ENCODE measurements around the gene CFAP53.
"Not testable (repeated sequence)": the region's sequence is repeated elsewhere in the genome, so short reads cannot be mapped to it uniquely, and the experiment has no call there.

CFAP53 gene

DNA sequence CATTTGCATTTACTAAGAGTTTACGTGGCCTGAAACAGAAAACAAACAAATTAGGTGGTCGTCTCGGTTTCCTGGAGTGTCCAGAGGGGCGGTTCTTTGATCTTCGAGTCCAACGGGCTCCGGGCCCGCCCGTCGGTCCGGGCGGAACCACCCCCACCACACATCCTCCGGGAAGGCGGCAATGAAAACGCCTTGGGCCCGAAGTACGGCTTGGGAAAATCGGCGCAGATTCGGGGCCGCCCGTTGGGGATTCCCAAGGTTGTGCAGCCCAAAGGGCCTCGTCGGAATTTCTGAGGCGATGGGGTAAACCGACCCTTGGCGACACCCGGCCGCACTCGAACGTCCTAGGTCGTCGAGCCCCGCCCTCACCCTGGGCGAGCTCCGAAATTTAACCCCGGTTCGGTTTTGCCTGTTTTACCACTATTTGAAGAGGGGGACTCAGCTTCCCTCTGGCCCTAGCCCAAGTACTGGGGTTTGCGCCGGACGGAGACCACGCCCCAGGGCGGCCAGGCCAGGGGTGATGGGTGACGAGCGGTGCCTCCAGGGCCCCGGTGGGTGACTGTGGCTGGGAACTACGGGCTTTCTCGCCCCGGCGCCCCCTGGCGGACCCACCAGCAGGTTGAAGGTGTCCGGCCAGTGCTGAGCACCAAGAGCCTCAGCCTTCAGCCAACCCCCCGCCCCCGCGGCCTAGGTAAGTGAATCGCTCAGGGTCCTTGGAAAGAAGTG lies 1.9 kb upstream of the CFAP53 start:
- DNase-seq: peak; percentile 23

DNA sequence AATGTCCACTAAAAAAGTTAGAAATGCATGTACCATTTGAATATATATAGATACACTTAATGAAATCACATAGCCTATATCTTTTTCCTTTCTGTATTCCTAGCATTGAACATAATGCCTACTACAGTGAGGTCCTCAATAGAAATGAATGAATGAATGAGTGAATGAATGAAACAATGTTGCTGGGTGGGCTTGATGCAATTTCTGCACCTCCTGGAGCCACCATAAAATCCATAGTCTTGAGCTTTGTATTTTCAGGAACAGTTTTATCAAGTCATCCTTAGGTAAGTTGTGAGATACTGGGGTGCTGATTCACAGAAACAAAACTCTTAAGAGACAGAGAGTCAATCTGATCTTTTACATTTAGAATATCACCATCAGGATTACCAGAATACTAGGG lies 3.3 kb downstream of the CFAP53 start:
- no peak for DNase-seq

DNA sequence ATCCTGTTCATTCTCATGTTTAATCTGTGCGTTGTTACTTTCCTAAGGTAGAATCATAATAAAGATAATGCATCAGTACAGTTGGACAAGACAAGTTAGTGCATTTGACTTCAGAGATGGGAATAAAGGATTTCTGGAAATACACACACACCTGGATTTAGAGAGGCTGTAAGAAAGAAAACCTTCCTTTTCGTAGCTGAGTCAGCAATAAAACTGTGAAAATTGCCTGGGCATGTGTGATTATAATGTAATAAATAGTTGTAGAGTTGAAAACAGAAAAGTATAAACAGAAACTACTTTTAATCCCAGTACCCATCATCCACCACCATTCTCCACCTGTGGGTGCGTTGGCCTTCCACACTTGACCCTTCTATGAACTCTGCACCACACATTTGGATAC lies 15.4 kb downstream of the CFAP53 start:
- DNase-seq: no peak

DNA sequence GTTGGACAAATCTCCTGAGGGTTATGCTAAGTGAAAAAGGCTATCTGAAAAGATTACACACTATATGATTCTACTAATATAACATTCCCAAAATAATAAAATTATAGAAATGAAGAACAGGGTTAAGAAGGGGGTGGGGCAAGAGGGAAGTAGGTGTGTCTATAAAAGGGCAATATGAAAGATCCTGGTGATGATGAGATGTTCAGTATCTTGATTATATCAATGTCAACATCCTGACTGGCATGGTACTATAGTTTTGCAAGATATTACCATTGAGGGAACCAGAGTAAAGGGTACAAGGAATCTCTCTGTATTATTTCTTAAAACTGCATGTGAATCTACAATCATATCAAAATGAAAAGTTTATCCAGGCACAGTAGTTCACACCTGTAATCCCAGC lies 16.7 kb downstream of the CFAP53 start:
- DNase-seq: no peak

DNA sequence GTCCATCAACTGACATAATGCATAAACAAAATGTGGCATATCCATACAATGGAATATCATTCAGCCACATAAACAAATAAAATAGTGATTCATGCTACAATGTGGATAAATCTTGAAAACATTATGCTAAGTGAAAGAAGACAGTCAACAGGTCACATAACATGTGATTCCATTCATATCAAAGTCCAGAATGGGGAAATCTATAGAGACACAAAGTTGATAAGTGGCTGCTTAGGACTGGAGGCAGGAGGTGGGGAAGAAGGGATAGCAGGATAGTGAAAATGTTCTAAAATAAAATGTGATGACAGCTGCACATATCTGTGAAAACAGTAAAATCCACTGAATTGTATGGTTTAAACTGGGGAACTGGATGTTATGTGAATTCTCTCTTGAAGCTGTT lies 18.7 kb downstream of the CFAP53 start:
- DNase-seq: no peak

DNA sequence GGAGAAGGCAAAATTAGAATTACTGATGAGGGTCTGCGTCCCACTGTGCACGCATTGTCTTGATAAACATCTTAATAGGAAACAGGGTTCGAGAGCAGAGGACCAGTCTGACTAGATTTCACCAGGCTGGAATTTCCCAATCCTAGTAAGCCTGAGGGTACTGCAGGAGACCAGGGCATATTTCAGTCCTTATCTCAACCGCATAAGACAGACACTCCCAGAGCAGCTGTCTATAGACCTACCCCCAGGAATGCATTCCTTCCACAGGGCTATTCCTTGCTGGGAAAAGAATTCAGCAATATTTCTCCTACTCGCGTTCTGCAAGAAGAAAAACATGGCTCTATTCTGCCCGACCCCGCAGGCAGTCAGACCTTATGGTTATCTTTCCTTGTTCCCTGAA lies 24.5 kb downstream of the CFAP53 start:
- not testable (repeated sequence) for DNase-seq

DNA sequence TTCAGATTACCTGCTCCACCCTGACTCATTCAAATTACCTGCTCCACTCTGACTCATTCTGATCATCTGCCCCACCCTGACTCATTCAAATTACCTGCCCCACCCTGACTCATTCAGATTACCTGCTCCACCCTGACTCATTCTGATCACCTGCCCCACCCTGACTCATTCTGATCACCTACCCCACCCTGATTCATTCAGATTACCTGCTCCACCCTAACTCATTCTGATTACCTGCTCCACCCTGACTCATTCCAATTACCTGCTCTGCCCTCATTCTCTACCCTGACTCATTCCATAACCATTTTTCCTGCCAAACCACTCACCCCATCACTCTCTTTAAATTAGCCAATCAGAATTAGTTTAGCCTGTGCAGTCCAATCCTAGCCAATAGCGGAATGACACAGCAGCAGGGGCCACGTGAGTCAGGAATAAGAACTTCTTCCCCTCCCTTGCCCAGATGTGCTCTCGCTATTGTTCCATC lies 26.2 kb downstream of the CFAP53 start:
- no peak for DNase-seq

DNA sequence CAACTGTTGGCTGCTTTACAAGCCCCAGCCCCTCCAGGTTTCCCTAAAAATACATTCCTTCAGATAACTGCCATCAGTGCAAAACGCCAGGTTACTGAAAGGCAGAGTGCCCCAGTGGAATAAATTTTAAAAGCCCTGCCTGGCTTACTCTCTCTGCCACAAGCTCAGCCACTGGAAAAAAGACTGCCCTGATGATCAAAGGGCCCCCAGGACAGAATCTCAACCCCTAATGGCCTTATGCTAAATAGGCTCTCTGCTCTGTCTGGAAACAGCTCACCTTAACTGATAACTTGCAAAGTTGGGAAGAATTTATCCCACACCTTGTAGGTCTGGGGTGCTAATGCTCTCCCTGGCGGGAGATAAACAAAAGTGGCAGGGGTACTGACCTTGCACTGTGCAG lies 33.9 kb downstream of the CFAP53 start:
- no peak for DNase-seq

DNA sequence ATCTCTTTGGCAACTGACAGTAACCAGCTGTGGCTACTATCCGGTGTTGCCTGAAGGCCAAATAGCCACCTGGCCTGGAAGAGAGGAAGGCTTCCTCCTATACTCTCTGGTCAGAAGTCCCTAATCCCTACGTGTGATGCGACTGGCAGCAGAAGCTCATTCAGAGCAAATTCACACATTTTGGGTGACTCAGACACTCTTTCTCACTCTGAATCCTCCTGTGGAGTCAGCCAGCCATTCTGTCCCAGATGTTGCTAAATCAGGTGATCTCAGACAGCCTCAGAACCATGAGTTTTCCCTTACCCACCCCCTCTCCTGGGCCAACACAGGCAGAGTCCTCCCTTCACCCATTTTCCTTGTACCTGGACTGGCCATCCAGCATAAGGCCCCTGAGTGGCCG lies 34.7 kb downstream of the CFAP53 start:
- no peak for DNase-seq

DNA sequence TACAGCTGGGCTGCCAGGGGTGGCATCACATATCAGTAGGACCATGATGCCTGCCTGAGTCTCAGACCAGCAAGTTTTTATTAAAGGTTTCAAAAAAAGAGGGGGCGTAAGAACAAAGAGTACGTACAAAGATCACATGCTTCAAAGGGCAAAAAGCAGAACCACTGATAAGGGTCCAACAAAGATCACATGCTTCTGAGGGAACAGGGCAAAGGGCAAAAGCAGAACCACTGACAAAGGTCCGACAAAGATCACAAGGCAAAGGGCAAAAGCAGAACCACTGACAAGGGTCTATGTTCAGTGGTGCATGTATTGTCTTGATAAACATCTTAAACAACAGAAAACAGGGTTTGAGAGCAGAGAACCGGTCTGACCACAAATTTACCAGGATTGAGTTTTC lies 46.0 kb downstream of the CFAP53 start:
- DNase-seq: not testable (repeated sequence)

DNA sequence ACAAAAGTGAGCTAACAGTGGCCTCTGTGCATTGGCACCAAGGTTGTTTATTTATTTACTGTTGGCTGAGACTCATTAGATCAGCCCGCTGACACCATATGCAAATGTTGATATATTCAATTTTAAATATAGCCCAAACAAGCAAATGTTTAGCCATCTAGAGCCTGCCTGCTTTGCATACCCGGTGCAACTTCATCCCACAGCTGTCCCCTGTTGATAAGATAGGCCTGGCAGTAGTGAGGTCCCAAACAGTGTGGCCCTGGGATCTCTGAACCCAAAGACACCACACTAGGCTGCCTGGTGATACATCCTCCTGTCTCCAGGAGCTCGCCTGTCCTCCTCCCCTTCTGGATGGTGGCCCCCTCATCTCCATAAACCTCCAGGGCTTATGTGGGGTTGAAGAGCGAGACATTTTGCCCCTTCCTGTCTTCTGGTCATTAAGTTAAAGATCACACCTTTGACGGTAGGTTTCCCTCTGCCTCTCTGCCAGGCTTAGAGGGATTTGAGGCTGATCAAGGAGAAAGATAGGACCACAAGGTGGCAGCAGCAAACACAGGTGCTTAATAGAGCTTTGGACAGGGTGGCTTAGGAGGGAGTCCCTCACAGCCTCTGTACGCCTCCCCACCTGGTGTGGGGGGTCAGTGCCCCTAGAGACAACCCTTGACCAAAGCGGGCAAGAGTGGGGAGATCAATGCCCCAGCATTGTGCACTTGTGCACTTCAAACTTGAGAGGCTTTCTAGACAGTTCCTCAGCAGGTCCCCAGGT lies 47.7 kb downstream of the CFAP53 start:
- DNase-seq: peak; percentile 51

DNA sequence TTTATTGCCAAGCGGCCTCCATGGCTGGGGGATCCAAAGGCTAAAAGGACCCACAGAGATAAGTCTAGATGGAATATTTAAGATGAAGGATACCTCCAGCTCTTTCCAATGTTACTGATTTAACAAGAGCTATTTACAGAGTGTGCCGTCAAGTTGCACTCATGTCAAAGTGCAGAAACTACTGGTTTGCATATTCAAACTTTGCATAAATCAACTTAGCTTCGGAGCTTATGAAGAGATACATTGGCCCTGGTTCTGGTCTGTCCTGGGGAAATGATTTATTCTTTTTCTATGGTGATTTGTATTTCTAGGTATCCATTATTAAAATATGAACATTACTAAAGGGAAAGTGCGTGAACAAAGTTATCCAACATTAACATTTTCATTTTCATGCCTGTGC lies 57.0 kb downstream of the CFAP53 start:
- no peak for DNase-seq

DNA sequence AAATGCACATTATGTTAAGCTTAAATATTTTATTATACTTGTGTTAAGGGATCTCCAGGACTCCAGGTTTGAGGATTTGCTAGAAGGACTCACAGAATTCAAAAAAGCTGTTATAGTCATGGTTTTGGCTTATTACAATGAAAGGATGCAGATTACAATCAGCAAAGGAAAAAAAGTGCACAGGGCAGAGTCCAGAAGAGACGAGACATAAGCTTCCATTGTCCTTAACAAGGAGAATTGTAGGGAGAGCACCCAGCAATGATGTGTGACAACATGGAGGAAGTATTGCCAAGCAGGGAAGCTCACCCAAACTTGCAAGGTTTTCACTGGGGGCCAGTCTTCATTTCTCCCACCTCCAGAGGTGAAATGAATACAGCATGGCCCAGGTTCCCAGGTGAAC lies 58.6 kb downstream of the CFAP53 start:
- DNase-seq: no peak

DNA sequence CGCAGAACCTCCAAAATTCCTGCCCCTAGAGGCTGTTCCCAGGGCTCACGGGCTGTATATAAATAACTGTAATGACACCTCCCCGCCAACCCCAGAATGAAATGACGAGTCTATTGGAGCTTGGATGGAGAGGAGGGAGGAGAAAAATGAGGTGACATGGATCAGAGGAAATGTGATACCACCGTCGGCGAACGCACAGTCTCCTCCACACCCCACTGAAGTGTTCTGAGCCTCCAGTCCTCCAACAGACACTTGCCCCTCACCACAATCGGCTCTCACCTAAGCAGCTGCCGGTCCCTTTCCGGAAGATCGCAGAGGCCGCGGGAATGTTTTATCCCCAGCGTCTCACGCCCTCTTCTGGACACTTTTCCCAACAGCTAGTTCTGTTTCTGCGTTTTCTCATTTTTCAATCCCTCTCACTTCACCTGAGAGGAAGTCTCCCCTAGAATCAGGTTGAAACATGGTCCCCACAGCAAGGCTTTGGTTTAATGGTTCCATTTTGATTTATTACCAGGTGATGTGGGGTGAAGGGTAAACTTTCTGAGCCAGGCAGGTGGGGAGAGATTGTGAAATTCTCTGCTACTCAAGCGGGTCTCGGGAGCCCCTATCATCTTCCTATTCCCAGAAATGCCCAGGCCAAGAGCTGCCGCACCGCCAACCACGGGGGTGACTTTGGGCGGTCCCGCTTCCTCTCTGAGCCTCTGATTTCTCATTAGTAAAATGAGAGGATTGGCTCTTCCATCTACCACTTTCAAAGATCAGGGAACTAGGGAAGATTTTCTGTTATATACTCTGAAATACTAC lies 62.3 kb downstream of the CFAP53 start:
- DNase-seq: peak; percentile 83

DNA sequence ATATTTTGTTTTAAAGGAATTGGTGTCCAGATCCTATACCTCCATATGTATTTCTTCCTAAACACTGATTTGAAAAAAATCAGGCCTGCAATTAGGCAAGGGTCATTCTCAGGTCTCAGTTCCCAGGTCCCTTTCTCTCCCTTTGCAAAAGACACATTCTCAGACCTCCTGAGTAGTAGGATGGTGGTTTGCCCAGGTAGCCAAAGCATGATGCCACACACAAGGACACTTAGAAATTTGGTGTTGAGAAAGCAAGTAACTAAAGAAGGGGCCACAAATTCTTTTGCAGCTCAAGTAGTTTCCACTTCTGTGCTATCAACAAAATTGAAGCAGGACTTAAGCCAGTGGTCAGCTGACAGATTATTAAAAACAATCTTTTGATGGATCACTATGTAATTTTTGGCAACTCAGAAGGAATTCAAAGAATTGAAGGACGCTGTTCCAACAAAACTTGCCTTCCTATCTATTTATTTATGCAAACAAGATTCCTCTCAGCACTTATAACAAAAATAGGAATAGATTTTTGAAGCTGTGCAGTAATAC lies 64.7 kb downstream of the CFAP53 start:
- no peak for DNase-seq

DNA sequence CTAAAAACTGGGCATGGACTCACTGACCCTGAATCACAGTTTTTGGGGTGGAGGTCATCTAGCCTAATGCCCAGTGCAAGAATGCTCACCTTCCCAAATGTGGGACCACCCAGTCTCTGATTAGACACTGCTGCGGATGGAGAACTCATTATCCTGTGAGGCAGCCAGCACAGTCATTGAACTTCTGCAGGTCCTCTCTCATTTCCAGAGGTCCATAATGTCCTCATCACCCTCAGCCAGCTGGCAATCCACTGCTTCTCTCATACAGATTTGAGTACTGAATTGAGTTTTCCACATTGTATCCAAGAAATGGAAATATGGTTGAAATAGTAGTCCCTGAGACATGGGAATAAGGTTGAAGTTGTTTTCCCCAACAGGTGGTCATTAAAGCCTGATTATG lies 66.4 kb downstream of the CFAP53 start:
- DNase-seq: no peak

DNA sequence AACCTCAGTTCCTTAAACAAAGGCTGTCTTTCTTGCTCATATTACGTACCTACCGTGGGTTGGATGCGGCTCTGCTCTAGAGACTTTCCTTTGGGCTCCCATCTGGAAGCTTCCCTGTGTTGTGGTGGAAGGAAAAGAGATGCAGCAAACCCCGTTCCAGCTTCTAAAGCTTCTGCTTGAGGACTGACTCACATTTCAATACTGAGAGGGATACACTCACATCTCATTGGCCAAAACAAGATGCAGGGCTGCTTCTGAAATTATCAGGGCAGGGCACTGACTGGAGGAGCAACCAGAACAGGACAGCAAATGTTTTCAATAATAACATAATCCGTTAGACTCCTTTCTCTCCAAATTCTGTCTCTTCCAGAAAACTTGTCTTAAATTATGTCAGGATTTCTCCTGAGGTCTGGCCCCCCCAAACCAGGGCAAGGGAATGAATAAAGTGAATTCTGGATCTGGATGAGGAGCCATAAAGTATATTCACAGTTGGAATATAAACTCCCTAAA lies 66.9 kb downstream of the CFAP53 start:
- DNase-seq: no peak

DNA sequence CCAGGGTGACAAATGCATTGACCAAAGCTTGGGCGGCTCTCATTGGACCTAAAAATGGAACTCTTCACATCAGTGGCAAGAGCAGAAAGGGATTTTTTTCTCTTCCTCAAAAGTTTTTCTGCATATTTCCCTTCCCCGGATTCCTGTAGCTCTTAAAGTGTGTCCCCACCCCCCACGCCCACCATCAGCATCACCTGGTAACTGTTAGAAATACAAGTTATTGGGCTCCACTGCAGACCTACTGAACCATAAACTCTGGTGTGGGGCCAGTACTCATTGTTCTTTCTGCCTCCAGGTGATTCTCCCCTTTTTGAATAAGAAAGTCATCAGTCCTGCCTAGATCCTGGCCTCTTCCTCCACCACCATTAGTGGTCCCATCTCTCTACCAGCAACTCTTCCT lies 70.0 kb downstream of the CFAP53 start:
- DNase-seq: no peak

DNA sequence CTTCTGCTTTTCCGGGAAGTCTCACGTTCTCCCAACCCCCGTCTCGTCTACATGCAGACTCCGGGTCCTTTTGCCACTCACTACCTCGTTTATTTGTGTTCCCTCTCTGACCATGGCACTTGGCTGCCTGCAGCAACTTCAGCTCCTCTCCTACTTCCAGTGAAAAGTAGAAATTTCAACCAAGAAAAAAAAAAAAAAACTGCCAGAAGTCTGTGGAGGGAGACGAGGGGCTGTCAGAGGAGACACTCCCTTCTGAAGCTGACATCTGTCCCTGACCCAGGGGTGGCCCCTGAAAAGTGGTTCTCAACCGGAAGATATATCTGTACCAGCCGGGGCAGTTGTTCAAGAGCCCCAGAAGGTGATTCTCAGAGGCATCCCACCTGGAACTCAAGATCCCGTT lies 70.6 kb downstream of the CFAP53 start:
- no peak for DNase-seq

DNA sequence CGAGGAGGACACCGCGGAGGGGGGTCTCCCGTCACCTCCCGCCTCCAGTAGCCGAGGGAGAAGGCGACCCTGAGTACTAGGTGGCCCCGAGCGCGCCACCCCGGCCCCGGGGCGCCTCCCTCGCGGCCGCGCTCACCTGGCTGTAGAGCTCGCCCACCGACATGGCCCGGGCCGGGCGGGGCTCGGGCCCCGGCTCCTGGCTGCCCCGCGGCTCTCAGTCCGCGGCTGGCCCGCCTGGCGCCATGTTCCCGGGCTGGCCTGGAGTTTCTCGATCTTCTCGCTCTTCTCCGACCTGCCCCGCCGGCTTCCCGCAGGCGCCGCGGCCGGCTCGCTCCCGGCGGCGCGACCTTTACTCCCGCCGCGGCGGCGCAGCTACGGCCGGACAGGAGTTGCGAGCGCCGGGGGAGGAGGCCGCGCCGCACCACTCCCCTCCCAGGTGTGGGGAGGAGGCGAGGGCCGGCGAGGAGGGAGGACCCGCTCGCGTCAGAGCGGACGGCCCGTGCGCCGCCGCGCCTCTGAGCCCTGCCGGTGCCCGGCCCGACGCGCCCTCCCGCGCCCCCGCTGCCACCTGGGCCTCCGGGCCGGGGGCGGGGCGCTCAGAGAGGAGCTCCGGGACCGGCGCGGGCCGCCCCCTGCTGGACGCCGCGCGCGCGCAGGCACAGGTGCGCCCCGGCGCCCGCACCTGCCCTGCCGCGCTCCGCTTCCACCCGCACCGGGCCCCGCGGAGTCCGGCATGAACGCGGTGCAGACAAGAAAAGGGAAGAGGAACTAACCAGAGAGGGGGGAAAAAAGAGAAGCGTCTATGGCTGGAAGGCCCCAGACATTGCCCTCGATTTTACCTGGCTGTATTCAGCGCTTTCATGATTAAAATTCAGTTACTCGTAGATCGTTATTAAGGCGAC lies 71.4 kb downstream of the CFAP53 start, which contains the start of gene MYO5B:
MYO5B (minus strand) TSS at position 517 of the 902 bp plus-strand sequence; CDS start at position 163, 354 bp downstream.
- peak; percentile 59 for DNase-seq

DNA sequence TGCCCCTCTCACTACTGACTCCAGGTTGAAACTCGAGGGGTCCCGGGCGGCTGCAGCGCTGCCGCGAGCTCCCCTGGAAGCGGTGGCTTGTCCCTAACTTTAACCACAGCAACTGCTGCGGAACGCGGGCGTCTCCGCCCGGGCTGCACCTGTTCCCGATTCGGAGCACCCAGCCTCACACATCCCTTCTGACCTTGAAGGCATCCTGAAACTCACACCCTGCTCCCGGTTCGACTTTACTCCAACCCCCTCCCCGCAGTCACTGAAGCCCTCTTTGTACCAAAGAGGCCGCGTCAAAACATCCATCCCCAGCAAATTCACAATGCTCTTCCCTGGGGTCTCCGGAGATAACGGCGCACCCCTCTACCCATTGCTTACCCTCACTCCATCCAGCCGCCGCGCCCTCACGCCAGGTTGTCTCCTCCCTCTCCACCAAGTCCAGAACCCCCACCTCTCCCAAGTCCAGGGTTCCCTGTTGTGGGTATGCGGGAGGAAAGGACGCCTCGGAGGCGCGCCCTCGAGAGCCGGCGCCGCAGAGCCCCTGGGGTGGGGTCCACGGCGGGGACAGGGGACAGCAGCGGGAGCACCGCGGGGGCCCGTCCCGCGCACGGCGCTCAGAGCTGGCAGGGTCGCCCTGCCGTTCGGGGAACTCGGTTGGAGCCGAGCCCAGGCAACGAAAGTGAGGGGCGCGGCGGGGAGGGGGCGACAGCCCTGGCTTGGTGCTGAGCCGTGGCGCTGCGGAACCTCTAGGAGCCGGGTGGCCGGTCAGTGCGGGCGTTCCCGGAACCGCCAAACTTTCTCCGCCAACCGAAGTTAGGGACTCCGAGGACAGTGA lies 72.3 kb downstream of the CFAP53 start:
- DNase-seq: no peak

Data from NCI-H82 (cell line).